HG02852 (cell line): ENCODE measurements around the gene PCED1B.

Source experiments
- ATAC-seq: cut with Tn5 transposase; IDR thresholded peaks from one replicate; pipeline ENCODE4 v1.9.1; 2021; ENCODE audit warnings: mild to moderate bottlenecking, moderate library complexity; ENCODE audit not compliant: unreplicated experiment

Gene PCED1B

DNA sequence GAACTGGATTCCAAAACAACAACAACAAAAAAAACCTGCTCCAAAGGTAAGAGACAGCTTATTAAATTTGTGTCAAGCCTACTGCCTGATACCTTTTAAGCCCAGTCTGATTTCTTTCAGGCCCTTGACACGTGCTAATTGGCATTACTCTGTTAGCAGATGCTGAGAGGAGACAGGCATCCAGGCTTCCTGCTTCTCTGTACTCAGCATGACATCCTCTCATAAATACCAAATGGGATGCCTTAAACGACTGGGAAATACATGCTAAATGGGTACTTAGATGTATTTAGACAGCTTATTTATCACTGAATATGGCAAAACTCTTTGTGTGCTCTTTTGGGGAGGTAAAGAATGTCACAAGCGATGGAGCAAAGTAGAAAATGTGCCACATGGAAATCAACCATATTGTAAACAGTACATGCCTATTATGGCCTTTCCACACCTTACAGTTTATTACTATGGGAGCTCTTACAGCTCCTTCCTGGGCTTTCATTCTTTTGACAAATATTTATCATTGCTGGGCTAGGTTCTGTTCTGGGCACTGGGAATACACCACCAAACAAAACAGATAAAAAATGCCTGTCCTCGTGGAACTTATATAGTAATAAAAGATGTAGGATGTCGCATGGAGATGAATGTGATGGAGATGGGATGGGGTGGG lies 11.5 kb upstream of the PCED1B start:
- no peak for ATAC-seq

DNA sequence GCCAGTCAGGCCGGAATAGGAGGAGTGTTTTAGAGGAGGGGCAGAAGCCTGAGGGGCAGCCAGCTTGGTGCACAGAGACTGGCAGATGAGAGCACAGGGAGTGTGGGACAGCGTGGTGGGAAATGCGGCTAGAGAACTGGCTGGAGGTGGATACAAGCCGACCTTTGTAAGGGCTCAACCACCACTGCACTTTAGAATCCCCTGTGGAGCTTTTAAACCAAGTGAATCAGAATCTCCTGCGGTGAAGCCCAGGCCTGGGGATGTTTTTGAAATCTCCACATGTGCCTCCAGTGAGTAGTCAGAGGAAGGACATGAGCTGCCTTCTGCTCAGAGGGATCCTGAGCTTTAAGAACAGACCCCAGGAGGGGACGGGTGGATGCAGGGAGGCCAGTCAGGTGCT lies 10.9 kb upstream of the PCED1B start:
- no peak for ATAC-seq

DNA sequence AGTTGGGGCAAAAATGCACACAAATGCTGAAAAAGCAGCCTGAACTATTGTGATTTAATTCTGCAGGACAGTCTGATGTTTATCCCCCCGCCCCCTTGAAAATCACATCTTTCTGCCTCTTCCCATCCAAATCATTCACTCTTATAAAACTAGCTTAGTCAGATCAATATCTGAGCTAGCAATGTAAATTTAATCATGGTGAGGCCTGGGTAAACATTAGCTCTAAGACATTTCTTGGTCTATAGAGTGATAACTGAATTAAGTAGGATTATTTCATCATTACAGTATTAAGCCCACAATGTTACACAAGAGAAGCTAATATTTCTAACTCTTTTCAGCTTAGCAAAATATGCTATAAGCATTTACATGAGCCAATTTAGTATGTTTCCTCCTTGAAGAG lies 9.1 kb upstream of the PCED1B start:
- no peak for ATAC-seq

DNA sequence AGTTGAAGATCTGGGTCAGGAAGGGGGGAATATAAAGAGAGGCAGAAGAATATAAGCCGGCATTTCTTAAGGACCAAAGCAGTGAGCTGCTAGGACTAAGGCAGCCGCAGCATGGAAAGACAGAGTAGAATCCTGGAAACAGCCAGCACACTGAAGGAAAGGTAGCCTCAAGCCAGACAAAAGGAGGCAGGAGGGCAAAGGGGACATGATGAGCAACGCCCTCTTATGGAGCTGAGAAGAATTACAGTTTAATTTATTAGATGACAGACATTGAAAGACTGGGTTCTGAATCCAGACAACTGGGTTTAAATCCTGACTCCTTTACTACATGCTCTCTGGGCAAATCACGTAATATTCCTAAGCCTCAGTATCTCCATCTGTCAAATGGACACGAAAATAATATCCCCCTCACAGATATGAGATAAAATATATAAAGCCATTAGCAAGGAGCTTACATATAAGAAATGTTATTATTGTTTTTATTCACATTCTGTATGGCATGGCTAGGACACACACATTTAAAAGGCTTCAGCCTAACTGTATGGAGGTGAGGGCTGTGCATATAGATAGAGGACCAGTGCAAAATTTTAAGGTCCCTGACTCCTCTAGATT lies 8.1 kb upstream of the PCED1B start:
- ATAC-seq, result no peak

DNA sequence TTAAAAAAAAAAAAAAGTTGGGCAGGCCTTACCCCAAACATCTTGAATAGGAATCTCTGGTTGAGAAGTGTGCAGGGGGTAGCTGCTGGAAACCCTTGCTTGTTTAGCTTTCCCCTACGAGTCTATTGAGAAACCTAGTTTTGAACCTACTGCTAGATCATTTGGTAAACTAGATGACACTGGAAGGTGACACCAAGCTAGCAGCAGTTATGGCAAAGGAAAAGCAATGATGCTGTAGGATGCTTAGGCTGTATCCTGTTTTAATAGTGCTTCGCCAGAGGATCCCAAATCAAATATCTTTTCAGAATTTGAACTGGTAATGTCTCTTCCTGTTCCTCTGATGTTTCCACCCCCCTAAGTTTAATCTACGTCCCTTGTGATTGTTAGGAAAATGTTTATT lies 5.5 kb upstream of the PCED1B start:
- no peak for ATAC-seq

DNA sequence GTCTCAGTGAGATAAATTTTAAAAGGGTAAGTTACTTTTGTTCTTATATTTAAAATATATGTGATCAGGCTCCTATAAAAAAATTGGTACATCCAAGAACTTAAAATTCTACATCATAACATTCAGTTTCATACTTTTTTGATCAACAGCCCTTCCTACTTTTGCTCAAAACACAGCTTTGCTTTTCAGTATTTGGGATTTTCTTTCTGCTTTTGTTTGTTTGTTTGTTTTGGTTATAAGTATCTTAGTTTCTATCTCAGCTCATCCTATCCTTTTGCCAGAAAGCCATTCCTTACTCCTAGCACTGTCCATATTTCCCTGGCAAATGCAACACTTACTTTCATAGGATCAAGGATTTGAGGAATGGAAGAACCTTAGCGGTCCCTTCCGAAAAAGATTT lies 4.7 kb upstream of the PCED1B start:
- no peak for ATAC-seq

DNA sequence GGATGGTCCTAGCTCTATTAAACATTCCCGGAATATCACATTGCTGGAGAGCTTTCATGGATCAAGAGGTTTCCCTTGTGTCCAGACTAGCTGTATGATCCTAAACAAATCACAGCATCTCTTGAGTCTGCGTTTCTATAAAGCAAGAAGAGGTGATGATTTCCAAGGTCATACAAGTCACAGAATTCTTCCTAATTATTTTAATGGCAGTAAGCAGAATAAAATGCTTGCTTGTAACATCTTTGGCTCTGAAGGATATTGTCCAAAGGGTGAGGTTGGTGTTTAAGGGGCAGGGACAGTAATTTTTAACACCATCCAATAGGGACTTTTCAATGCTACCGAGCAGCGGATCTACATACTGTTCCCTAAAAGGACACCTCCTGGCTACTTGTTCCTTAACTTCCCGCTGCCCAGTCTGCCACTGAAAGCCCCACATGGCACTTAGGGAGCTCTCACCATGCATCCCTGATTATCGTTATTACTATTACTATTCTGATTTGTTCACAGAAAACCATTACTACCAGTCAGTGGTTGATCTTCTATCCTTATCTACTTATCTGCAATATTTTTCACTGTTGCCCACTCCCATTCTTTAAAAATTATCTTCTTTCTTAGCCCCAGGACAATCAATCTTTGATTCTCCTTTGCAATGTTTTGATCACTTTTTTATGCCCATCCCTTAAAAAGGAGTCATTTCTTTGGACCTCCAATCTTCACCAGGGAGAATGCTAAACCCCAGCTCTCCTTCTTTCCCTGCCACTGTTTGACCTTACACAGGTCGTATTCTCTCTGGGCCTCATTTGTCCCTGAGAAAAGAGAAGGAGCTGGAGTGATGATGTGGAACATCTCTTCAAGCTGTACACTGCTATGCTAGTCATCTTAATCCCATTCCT lies 4.0 kb upstream of the PCED1B start:
- no peak for ATAC-seq

DNA sequence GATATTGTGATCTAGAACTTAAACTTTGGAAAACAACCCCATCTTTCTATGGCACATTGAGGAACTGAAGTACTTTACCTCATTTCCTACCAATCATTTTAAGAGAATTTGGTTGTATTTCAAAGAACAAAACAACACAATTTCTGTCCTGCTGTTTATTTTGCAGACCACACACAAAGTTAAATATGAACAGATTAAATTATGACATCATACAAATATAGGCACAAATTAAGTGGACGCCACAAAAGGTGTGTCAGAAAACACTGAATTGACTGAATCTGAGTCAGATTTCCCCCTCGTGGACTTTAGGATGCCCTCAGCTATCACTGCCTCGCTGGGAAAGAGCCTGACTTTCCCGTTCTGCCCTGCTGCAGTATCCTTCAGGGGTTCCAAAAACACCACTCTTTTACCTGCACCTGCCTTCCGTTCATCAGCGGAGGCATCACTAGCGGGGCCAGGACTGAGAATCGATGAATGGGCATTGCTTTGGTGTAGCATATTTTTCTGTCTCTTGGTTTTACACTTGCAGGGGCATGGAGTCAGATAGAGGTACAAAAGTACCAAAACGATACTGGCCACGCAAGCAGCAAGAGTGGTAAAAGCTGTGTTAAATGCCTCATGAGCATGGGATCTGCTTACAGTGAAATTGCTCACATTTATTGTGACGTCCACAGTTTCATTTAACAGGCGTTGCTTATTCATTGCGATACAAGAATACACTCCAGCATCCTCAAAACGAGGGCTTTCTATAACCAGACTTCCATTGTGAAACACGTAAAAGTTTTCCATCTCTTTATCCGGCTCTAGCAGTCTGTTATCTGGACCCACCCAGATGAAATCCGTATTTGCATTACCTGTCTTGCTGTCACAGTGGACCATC lies 2.0 kb upstream of the PCED1B start:
- ATAC-seq, result no peak

DNA sequence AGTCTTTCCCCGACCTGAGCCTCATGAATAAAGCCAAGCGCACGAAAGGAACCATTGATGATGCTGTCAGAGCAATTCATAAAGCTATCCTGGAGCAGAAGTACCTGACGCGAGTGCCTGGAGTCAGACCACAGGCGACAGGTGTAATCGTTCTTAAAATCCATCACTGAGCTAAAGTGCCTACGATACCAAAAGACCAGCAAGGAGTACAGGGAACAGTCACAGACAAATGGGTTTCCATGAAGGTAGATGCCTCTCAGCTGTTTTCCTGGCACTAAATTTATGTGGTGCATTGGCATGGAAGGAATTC lies 1.4 kb upstream of the PCED1B start:
- no peak for ATAC-seq

DNA sequence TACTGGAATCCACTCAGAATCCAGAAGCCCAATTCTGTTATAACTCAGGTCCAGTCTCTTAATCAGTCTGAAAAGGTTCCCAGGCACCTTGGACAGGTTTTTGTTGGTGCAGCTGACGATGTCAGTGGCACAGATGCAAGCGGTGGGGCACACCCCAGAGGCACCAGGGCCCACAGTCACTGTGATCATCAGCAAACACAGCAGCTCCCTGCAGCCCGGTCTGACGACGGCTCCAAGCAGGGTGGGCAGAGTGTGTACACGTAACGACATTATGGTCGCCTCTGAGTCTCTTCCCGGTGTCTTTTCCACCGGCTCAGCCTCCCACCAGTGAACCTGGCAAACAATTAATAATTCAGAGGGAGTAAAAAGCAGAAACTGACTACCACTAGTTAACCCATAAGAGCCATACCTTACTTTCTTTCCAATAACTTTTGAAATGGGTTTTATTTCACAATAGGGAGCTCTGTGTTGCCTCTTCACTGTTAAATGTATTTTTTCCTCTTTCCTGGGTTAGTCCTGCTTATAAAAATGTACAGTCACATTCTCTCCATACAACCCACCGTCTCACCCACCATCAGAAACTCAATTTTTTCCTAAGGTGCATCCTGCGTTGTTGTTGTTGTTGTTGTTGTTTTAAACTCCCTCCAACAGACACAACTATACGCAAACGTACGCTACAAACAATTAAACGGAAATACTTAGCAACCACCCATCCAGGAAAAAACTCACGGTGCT lies 521 bp upstream of the PCED1B start:
- ATAC-seq, result no peak

DNA sequence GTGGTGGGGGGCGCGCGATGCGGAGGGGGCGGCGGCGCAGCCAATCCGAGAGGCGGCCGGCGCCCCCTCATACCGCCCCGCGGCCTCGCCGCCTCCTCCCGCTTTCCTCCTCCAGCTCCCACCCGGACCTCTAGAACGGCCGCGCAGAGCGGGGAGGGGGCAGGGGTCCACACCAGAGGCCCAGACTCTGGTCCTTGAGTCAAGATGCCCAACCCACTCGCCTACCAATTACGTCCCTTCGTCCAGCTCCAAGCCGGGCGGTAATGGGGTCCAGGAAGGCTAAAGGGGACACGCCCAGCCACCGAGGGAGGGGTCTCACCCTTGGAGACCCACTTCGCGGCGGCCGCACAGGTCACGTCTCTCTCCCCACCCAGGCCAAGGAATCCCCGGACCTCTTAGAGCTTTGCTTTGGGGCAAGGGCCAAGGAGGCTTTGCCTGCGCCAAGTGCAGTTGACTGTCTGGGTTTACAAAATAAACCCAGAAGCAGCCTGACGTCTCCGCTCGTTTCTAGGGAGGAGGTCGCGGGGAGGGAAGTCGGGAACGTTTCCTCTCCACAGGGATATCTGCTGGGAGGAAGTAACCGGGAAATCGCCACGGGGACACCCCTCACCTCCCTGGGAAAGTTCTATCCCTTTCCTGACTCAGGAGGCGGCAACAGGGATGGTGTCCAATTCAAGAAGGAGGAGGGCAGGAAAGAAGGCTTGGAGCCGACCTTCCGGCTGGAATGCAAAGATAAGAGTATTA lies 732 bp downstream of the PCED1B start:
- ATAC-seq, result peak; percentile 27

DNA sequence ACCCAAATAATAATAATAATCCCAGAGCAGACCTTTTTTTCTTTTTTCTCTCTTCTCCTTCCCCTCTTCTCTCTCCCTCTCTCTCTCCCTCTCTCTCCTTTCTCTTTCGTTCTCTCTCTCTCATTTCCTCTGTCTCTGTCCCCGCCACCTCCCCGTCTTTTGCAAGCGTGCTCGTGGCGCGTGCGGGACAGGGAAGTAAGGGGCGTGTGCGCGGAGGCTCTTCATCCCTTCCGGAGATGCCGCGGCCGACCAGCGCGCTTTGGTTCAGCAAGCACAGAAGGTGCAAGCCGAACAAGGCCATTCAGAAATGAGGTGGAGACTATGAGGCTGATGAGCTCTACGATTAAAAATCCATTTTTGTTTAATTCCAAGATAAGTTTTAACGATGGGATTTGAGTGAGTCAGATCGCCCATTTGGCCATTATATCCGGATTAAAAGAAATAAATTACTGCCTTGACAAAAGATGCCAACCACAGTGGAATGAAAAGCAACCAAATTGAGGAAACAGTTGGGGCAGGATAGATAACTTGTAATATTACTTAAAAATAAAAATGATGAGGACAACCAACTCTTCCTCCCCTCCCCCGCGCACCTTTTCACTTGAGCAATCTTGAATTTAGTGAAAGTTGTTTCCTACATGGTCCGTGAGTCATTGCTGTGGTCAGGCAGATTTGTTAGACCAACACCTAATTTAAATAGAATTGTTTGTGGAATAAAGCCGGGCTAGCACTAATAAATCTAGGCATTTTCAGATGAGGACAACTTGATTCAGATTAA lies 1.5 kb downstream of the PCED1B start:
- no peak for ATAC-seq

DNA sequence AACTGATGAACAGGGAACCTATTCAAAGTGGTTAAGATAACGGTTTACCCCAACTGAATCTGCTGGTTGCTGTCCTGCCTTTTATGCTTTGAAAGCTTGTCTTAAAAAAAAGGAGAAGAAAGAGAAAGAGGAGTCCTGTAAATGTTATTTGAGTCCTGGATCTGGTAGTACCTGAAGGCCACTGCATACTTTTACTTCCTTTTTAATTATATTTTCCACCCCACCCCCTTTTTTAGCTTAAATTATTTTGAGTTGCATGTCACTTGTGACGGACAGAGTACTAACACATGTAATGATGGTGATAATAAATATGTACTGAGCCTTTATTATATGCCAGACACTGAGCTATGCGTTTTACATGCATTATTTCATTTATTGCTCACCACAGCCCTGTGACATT lies 2.9 kb downstream of the PCED1B start:
- no peak for ATAC-seq

DNA sequence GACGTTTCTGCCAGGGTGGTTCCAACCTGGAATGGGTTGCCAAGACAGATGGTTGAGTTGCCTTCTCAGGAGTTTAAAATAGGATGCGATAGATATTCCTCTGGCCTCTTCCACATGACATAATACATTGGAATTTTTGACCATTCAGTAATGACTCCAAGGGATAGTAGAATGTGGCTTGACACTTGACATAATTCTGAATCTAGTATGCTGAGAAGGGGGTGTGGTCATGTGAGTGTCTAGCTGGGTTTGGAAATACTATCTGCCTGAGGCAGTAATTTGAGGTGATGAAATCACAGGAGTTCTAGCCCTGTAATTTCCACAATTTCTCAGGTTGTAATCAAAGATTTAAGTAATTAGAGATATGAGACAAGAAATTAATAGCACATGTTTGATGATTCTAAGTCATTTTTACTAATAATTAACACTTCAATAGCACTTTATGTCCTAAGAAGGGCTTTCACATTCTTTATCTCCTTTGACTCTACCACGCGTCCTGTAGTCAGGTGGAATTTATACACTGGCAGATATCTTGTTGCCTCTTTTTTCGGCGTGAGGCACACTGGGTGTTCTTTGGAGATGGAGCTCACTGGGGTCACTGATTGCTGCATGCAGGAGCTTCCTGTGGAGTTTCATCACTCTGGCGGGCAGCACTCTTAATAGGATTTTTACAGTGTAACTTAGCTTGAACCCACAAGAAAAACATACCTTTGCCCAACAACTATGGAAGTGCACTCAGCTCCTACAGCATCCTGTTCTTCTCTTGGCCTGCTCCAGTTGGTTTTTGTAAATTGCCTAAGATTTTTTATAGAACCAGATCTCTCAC lies 3.6 kb downstream of the PCED1B start:
- ATAC-seq, result no peak

DNA sequence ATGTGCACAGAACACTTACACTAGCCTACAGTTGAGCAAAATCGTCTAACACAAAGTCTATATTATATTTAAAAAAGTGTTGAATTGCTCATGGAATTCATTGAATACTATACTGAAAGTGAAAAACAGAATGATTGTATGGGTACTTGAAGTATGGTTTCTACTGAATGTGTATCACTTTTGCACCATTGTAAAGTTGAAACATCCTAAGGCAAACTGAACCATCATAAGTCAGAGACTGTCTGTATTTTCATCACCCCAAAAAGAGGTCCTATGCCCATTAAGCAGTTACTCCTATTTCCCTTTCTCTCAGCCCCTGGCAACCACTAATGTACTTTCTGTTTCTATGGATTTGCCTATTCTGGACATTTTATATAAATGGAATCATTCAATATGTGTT lies 4.8 kb downstream of the PCED1B start:
- no peak for ATAC-seq

DNA sequence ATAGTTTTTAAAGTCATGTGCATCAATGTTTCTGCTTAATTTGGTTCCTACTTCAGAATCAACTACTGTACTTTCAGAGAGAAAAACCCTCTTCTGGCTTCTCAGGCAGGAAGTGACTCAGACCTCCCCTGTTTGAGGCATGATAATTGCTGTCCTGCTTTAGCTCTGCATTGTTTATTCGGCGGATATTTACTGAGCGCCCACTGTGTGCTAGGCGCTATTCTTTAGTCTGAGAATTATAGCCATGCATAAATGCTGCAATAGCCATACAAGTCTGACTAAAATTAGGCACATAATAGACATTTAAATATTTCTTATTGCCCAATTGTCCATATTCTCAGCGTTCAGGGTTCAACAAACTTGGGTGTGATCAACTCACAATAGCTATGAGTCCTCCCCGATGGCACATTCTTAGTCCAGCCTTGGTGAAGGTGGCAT lies 6.4 kb downstream of the PCED1B start:
- ATAC-seq, result no peak

DNA sequence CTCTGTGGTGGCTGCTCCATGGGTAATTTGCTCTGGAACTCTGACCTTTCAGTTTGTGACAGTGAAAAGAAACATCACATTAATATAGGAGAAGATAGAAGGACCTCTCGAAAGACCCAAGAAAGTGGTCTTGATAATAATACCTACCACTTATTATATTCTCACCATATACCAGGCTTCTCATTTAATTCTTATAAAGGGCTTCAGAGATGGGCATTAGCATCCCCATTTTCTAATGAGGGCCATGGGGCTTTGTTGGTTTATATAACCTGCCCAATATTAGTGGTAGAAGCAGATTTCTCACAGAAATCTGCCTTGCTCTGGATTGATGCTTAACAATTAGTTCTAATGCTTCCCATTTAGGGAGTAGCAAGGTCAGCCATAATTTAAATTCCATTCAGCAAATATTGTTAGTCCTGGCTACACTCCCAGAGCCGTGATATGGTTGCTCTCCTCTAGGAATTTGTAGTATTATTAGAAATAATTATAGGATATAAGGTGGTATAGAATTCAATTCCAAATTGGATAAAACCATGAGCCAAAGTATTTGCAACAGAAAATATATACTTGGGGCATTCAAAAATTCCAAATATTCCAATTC lies 7.8 kb downstream of the PCED1B start:
- ATAC-seq, result no peak
